Measurements from ENCODE around the gene LRP5.

LRP5 gene

DNA sequence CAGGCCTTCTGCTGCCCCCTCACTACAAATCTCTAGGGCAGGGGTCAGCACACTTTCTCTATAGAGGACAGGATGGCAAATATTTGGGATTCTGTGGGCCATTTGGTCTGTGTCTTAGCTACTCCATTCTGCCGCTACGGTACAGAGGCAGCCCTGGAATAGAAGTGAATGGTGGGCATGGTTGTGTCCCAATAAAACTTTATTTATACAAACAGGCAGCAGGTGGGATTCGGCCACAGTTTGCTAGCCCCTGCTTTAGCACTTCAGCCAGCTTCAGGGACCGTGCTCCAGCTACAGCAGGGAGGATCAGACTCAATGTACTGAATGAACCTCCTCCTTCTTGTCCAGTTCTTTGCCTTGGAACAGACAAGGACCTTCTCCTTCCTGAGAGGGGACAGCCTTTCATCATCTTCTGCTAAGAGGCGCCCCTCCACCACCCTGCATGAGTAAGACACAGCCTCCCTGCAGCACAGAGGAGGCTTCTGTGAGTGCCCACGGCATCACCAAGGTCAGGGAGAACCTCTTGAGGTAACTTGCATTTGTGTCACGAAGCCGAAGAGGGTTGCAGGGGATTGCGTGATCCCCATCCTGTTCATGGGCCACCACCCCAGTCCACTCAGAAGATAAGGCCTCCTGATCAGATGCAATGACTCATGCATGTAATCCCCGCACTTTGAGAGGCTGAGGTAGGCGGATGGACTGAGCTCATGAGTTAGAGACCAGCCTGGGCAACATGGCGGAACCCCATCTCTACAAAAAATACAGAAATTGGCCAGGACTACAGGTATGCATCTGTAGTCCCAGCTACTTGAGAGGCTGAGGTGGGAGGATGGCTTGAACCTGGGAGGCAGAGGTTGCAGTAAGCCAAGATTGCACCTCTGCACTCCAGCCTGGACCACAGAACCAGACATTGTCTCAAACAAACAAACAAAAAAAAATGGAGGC lies 45.2 kb upstream of the LRP5 start:
- no peak overlapping the region for H3K4me3 ChIP-seq (replicated peaks; ENCODE audit: low read depth, low read length)
- no peak for DNase-seq (ENCODE audit: extremely low read depth, low read depth)
- TF ChIP-seq, protein P1, sequence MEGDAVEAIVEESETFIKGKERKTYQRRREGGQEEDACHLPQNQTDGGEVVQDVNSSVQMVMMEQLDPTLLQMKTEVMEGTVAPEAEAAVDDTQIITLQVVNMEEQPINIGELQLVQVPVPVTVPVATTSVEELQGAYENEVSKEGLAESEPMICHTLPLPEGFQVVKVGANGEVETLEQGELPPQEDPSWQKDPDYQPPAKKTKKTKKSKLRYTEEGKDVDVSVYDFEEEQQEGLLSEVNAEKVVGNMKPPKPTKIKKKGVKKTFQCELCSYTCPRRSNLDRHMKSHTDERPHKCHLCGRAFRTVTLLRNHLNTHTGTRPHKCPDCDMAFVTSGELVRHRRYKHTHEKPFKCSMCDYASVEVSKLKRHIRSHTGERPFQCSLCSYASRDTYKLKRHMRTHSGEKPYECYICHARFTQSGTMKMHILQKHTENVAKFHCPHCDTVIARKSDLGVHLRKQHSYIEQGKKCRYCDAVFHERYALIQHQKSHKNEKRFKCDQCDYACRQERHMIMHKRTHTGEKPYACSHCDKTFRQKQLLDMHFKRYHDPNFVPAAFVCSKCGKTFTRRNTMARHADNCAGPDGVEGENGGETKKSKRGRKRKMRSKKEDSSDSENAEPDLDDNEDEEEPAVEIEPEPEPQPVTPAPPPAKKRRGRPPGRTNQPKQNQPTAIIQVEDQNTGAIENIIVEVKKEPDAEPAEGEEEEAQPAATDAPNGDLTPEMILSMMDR (IDR thresholded peaks at IDR 0.05; ENCODE audit: low read depth, low read length, missing control alignments), result no peak

DNA sequence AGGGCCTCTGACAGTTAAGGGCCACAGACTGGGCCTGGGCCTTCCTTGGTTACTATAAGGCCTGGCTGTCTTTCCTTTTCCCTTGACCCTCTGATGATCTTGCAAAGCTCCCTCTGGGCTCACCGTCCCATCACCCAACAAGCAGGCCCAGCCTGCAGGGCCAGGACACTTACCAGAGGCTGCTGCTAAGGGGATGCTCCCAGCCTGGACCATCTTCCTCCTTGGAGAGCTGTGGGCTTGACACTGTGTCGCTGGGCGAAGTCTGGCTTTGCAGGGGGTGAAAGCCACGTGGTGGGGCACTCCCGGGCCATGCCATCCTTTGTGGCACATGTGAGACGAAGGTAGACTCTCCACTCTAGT lies 44.5 kb upstream of the LRP5 start:
- TF ChIP-seq, protein P1 (IDR thresholded peaks at IDR 0.05; ENCODE audit: low read depth, low read length, missing control alignments), result no peak
- no peak for DNase-seq (ENCODE audit: extremely low read depth, low read depth)

GRCh38 chr11:68269414-68270081 lies 42.8 kb upstream of the LRP5 start:
- no peak for DNase-seq (ENCODE audit: extremely low read depth, low read depth)
- H3K4me3 ChIP-seq (replicated peaks; ENCODE audit: low read depth, low read length), result peak overlapping the region; percentile 88

More for the DNA sequence above, 44.5 kb upstream of the LRP5 start:
- no peak overlapping the region for H3K4me3 ChIP-seq (replicated peaks; ENCODE audit: low read depth, low read length)

GRCh38 chr11:68270196-68271022 lies 42.0 kb upstream of the LRP5 start:
- H3K4me3 ChIP-seq (replicated peaks; ENCODE audit: low read depth, low read length), result peak overlapping the region; percentile 88

More at GRCh38 chr11:68269414-68270081, 42.8 kb upstream of the LRP5 start:
- TF ChIP-seq, protein P1 (IDR thresholded peaks at IDR 0.05; ENCODE audit: low read depth, low read length, missing control alignments), result no peak

GRCh38 chr11:68271023-68271780 lies 41.2 kb upstream of the LRP5 start:
- TF ChIP-seq, protein P1 (IDR thresholded peaks at IDR 0.05; ENCODE audit: low read depth, low read length, missing control alignments), result peak; percentile 53
- DNase-seq (ENCODE audit: extremely low read depth, low read depth), result peak; percentile 51
- H3K4me3 ChIP-seq (replicated peaks; ENCODE audit: low read depth, low read length), result peak overlapping the region; percentile 88

More at GRCh38 chr11:68270196-68271022, 42.0 kb upstream of the LRP5 start:
- DNase-seq (ENCODE audit: extremely low read depth, low read depth), result no peak
- TF ChIP-seq, protein P1 (IDR thresholded peaks at IDR 0.05; ENCODE audit: low read depth, low read length, missing control alignments), result no peak
